ENCODE data around the gene CFAP54.

Gene CFAP54

GRCh38 chr12:96489392-96490056 lies at the start of gene CFAP54 (continued):
- TF ChIP-seq PATZ1 (tag by site-specific recombination; IDR thresholded peaks at IDR 0.05) (peak; percentile 70), KLF17 (tag by site-specific recombination; IDR thresholded peaks at IDR 0.05) (peak; percentile 41; the same call in 1 of the 2 replicates), ZNF488 (tag by site-specific recombination; IDR thresholded peaks at IDR 0.05) (no peak), ZNF24 (tag by site-specific recombination; IDR thresholded peaks at IDR 0.05) (no peak), SP3 (tag by site-specific recombination; IDR thresholded peaks at IDR 0.05) (no peak), ZNF335 (tag by site-specific recombination; conservative IDR thresholded peaks at IDR 0.05) (peak; percentile 87), TSHZ1 (tag by site-specific recombination; IDR thresholded peaks at IDR 0.05; ENCODE audit: borderline replicate concordance) (0 out of 2 replicates have a peak, but pooled peaks have one; percentile 22), INSM2 (tag by site-specific recombination; IDR thresholded peaks at IDR 0.05) (0 out of 2 replicates have a peak, but pooled peaks have one; percentile 66), ZNF202 (tag by site-specific recombination; IDR thresholded peaks at IDR 0.05; ENCODE audit: borderline replicate concordance) (no peak), ZNF561 (tag by site-specific recombination; IDR thresholded peaks at IDR 0.05; ENCODE audit: borderline replicate concordance) (0 out of 2 replicates have a peak, but pooled peaks have one; percentile 37), ZXDB (tag by site-specific recombination; IDR thresholded peaks at IDR 0.05) (peak; percentile 60; the same call in 1 of the 2 replicates), TRIM28 (IDR thresholded peaks at IDR 0.05; ENCODE audit: borderline replicate concordance, low read length) (no peak), ZNF629 (tag by site-specific recombination; IDR thresholded peaks at IDR 0.05) (peak; percentile 28; the same call in 1 of the 2 replicates), ZNF223 (tag by site-specific recombination; IDR thresholded peaks at IDR 0.05) (0 out of 2 replicates have a peak, but pooled peaks have one; percentile 25), ZNF26 (tag by site-specific recombination; IDR thresholded peaks at IDR 0.05) (no peak), CTCF (tag by site-specific recombination; IDR thresholded peaks at IDR 0.05) (peak; percentile 92), IKZF3 (tag by site-specific recombination; IDR thresholded peaks at IDR 0.05) (no peak), ZNF2 (tag by site-specific recombination; IDR thresholded peaks at IDR 0.05) (peak; percentile 71; the same call in 1 of the 2 replicates), KLF10 (tag by site-specific recombination; IDR thresholded peaks at IDR 0.05) (0 out of 2 replicates have a peak, but pooled peaks have one; percentile 22), PRDM1 (tag by site-specific recombination; IDR thresholded peaks at IDR 0.05) (no peak), ZFP37 (tag by site-specific recombination; IDR thresholded peaks at IDR 0.05) (peak; percentile 43; the same call in 1 of the 2 replicates), PRDM10 (tag by site-specific recombination; IDR thresholded peaks at IDR 0.05) (peak; percentile 59)
